HL-60 (cell line): ENCODE measurements around the gene KIZ.

ENCODE experiments used
- POLR2AphosphoS5 ChIP-seq: IDR thresholded peaks from 2 replicates; pipeline ENCODE4 v1.6.1; 2012; ENCODE audit warnings: low read depth
- TF ChIP-seq, protein P1 (sequence below): IDR thresholded peaks from one replicate; pipeline ENCODE4 v1.5.1; 2011; ENCODE audit warnings: low read length, control low read depth, inconsistent platforms; ENCODE audit not compliant: insufficient read depth

DNA sequence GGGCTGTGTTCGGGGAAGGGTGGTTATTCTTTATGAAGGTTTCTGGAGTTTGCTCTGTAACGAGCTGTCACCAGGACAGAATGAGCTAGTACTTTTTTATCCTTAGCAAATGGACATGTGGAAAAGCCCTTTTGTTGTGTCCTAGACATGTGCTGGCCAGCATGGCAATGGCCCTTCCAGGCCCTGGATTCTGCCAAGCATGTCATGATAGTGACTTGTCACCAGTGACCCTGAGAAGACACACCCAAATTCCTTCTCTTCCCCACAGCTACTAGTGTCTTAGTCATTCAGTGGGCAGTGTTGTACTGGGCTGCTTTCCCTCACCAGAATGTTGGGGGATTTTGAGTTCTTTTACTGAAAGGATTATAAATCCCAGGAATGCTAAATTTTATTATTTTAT lies 103.3 kb downstream of the KIZ start:
- no peak for TF ChIP-seq POLR2AphosphoS5
- TF ChIP-seq, protein P1, sequence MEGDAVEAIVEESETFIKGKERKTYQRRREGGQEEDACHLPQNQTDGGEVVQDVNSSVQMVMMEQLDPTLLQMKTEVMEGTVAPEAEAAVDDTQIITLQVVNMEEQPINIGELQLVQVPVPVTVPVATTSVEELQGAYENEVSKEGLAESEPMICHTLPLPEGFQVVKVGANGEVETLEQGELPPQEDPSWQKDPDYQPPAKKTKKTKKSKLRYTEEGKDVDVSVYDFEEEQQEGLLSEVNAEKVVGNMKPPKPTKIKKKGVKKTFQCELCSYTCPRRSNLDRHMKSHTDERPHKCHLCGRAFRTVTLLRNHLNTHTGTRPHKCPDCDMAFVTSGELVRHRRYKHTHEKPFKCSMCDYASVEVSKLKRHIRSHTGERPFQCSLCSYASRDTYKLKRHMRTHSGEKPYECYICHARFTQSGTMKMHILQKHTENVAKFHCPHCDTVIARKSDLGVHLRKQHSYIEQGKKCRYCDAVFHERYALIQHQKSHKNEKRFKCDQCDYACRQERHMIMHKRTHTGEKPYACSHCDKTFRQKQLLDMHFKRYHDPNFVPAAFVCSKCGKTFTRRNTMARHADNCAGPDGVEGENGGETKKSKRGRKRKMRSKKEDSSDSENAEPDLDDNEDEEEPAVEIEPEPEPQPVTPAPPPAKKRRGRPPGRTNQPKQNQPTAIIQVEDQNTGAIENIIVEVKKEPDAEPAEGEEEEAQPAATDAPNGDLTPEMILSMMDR, result no peak
